SK-N-MC (cell line): ENCODE results near the gene KIF3C.

Source experiments
- EZH2 ChIP-seq: fragments of 200-600 bp; sonication (generic); IDR thresholded peaks from one replicate; pipeline ENCODE4 v1.6.1; 2017; ENCODE audit warnings: antibody characterized with exemption
- FOXP2 ChIP-seq: optimal IDR thresholded peaks from 2 replicates; pipeline ENCODE3; 2011; ENCODE audit warnings: mild to moderate bottlenecking, moderate library complexity; ENCODE audit not compliant: insufficient read depth; ENCODE audit errors: extremely low read length, control extremely low read depth
- POLR2AphosphoS5 ChIP-seq: IDR thresholded peaks from 2 replicates; pipeline ENCODE4 v1.6.1; 2012; ENCODE audit warnings: mild to moderate bottlenecking, low read depth, low read length, borderline replicate concordance

DNA sequence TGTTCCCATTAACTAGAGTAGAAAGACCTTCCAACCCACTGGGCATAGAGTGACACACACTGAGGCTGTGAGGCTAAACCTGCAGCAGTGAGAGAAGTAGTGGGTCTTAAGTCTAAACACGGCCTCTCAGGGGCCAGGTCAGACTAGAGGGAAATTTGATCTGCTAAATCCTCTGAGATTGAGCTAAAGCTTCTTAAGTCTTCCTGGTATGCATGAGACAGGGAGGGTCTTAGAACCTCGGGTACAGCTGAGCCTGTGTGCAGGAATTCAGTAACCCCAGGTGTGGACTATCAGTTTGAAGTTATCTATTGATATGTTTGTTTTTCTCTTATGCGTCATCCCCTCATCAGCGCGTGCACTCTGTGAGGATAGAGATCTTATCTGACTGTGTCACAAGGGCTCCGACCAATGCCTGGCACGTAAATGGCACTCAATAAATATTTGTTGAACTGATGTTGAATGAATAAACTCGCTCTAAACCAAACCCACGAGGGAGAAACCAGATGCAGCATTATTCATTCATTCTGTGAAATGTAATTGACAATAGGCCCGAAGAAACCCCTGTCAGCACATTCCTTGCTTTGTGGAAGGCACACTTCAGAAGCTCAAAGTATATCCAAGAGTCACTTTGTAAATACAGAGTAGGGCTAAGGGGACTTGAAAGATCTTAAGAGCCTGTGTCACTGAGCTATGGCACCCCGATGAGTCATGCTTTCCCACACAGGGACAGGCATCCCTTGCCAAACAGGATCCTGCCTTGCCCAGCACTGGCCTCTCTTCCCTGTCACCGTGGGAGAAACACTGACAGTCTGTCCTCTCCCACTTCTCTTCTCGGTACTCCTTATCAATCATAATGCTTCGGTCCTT lies 29.9 kb upstream of the KIF3C start:
- TF ChIP-seq POLR2AphosphoS5 (no peak), EZH2 (no peak), FOXP2 (no peak)
